ENCODE measurements around the gene ASTN2.

Gene ASTN2

DNA sequence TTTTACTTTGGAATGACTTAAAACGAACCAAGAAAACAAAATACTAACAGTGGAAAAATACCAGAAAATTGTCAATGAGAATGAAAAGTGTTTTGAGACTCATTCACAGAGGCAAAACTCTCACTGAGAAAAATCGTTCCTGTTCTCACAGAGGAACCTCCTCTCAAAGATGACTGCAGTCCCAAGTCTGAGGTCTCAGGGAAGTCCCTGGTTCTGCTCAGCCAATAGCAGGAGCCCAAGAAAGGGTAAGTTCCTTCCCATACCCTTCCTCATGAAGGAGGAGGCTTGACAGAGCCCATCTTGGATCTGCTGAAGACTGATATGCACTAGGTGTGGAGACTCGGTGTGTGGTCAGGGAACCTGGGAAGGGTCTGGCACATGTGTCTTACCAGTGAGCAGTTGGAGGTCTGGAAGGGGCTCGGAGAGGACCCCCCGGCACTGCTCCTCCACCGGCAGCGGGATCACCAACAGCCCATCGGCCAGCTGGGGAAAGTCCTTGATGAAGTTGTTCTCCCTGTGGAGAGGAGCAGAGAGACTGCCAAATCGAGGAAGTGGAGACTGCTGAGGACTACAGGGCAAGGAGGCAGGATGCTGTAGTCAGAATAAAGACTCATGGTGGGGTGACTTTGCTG, 681.7 kb downstream of the ASTN2 start:
- DNase-seq (ENCODE audit: low spot score), result no peak

DNA sequence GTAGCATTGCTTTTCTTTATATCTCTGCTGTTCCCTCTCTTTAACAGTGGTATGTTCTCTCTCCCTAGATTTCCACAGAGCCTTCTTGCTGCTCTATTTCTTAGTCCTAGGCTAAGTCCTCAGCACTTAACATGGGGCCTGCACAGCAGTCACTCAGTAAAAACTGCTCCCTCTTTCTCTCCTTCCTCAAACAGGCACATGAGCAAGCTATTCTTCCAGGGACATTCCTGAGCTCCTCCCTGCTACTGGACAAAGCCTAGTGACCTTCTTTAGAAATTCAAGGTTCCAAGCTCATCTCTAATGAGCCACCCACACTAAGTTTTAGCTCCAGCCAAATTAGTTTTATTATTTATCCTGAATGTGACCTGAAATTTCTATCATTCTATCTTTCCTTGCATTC, 688.3 kb downstream of the ASTN2 start:
- DNase-seq (ENCODE audit: low spot score), result no peak

DNA sequence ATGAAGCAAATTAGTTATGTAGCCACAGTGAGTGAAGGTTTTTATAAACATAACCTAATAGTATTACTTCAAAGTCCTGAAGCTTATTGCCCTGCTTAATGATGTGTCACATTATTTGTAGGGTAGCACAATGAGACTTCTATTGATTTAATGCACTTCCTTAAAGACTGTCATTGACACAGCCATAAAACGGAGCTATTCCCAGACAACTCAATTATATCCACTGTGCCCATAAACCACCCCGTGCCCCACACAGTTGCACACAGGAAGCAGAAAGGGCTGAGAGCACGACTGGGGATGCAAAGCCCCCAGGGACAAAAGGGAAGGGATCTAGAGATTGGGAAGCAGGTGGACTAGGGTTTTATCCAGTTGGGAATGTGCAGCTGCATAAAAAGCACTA, 690.7 kb downstream of the ASTN2 start:
- no peak for DNase-seq (ENCODE audit: low spot score)

DNA sequence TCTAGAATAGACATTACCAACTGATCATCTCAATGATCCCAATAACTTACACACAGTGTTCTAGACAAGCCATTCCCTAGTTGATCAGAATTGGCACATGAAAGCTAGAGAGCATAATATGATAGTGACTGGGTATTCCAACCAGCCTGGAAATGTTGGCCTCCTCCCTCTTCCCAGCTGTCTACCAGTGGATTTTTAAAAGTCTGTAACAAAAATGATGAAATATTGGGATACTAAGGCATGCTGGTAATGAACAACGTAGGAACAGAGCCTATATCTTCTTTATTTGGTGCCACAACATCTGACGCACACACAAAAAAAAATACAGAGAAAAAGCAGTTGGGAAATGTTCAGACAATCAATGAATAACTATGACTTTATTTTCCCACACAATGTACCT, 692.9 kb downstream of the ASTN2 start:
- DNase-seq (ENCODE audit: low spot score), result no peak

DNA sequence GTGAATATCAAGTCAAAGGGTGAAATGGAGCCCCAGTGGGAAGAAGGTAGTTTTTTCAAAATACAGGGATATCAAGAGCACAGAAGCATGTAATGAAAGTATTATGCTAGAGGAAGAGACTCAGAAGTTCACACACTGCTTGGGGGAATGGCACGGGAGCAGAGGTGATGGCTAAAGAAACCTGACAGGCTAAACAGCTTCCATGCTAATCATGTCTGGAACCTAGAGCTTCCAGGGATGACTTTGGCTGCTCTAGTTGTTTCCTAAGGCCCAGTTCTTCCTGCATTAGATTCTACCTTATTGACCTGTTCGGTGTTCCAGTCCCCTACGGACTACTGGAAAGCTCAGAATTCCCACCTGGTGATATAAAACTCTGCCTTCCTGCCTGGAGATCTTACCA, 693.4 kb downstream of the ASTN2 start:
- no peak for DNase-seq (ENCODE audit: low spot score)

DNA sequence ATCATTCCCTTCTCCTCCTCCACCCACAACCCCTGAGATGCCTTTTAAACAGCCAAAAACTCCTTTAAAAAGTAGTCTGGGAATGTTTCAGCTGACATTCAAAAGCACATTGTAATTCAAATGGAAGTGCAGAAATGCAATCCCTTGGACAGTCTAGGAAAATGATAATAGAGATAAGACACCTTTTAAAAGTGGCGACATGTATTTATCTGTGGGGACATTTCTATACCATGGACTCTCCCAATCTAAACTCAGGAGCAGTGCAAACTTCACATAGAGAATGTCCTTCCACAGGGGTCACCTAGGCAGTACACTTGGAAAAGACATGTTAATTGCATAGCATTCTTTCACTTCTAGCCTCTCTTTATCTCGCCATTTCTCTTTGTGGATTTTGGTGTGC, 694.7 kb downstream of the ASTN2 start:
- no peak for DNase-seq (ENCODE audit: low spot score)

DNA sequence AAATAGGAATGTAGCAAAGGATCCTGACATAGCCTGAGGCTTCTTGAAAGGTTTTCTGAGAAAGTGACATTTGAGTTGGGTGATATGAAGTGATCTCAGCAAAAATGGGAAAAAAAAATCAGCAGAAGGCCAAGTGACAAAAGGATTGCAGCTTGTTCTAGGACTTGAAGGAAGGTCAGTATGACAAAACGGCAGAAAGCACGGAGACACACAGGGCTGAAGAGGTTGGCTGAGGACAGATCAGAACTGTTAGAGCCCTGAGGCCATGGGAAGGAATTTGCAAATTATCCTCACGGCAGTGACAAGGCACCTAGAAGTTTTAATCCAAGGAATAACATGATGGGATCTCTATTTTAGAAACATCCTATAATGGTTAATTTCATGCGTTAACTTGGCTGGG, 696.7 kb downstream of the ASTN2 start:
- DNase-seq (ENCODE audit: low spot score), result no peak

DNA sequence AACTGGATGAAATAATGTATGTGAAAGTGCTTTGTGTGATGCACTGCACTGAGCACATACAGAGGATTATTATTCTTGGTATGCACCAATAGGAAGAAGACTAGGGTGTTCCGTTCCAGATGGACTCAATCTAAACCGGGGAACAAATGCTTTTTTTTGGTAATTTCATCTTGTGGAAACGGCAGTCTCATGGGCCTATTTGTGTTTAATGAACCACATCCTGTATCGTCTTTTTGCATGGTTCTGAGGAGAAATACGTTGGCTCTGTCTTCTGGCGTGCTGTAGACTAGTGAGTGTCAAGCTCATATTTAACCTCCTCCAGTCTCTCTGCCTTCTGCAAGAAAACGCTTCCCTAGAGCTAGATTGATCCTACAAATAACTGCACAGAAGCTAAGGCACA, 697.7 kb downstream of the ASTN2 start:
- no peak for DNase-seq (ENCODE audit: low spot score)

DNA sequence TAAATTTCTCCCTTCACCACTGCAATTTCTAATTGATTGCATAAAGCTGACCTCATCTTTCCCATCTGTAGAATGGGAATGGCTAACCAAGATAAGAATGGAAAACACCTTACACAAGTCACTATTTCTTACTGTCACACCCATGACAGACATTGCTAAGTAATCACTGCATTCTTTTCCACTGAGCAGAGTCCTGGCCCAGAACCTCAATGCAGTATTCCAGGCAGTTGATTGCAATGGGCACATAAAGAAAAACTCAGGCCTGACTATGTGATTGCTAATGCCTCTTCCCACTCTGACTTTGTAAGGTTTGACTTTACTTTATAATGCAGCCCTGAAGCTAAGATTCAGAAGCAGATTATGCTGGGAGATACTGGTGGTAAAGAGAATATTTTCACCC, 698.4 kb downstream of the ASTN2 start:
- DNase-seq (ENCODE audit: low spot score), result no peak

DNA sequence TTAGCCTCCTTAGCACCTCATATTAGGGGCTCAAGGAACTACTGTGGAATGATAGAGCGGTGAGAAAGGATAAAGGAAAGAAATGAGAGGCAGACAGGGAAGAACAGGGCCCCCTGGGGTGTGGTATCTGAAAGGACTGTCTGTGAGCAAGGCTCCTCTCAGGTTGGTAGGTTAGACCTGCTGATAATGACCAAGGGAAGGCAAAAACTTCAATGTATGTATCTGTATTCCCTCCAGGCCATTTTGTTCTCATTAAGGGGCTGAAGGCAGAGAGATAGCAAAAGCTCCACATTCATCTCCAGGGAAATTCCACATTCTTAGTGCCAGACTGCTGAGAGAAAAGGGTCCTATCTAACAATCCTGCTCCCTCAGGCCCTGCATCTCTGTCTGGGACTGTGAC, 699.1 kb downstream of the ASTN2 start:
- no peak for DNase-seq (ENCODE audit: low spot score)

DNA sequence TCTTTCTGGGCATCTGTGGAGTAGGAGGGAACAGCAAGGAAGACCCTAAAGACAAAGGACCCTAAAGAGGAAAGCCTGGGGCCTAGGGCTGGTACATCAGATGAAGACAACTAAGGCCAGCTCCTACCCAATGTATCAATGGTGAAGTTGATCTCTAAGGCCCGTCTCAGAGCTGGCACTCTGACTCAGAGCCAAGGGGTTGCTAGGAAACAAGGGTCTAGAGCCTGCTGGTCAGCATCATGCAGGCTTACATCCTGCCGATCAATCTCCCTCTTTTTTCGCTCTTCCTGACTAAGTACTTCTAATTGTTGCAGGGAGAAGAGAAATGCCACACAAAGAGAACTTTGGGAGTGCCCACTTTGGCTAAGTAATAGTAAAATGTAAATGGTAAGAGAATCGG, 701.6 kb downstream of the ASTN2 start:
- no peak for DNase-seq (ENCODE audit: low spot score)

DNA sequence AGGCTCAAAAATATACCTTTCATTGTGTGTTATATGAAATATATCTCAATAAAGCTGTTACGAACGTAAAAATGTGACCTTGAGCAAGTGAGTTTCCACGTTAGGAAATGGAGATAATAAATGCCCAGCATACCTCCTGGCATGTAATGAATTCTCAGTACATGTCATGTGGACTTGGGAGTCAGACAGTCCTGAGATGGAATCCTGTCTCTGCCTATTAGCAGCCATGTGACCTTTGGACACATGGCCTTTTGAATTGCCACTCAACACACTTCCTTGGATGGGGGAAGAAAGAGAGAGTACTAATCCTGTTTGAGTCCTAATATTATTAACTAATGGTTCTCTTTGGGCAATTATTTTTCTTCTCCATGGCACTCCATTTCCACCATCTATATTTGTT, 702.1 kb downstream of the ASTN2 start:
- DNase-seq (ENCODE audit: low spot score), result no peak

DNA sequence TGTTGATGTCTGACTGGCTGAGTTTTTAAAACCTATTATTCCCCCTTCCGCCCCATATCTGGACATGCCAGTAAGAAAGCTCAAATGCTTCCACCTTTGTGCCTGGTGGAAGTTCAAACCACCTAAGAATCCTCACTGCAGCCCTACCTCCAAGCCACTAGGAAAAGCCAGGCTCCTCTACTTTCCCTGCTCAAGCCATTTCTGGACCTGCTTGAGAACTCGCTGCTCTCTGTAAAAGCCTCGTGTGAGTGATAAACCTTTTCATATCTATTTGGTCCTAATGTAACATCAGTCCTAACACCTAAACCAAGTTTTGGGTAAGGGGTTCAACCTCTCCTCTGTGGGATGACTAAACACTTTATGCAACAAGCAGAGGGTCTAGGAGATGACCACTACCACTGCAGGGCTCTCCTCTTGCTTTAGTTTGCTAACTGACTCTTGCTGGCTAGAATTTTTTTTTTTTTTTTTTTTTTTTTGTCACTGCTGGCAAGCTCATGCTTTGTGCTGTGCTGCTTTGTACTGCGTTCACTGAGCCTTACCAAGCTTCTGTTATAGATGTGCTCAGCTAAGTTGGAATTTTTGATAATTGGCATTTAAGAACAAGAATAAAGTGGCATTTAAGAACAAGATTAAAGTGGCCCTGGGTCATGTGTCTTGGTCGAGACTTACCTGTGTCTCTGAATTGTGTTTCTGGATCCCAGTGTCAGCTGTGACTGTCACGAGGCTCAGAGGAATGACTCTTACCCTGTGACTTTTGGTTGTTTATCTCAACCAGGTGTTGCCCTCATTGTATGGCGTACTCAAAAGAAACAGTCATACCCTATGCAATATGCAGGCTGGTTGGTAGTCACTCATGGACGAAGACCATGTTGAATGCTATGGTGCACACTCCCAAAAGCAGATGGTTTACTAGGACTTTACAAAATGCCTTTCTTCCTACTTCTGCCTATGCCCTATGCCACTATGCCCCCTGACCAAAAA, 708.3 kb downstream of the ASTN2 start:
- no peak for DNase-seq (ENCODE audit: low spot score)

DNA sequence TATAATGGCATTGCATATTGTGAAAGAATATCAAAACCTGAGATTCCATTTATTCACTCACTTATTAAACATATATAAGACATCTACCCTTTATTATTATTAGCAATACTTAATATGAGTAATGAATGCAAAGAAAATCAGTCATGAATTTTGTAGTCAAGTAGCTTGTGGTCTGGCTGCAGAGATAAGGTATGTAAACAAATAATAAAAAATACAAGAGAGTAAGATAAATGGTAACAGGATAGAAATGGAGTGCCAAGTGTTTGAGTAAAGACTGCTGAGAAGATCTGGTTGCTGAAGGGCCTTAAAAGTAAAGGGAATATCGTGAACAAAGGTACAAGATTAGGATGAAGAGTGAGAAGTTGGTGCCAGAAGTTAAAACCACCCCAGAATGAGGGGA, 709.3 kb downstream of the ASTN2 start:
- DNase-seq (ENCODE audit: low spot score), result no peak

DNA sequence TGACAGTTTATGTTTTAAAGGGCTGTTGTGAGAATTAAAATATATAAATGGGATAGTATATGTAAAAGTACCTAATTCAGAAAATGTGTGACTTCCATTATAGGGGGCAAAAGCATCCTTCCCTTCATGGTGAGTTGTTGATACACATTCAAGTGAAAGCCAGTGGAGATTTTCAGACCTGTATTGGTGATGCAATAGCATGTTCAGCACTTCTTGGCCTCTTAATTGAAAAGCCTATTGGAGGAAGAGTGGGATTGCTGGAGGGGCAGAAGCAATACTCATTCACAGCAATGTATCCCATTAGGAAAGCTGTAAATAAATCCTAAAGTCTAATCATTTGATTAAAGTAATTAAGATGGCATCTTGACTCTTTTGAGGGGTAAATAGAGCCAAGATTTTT, 710.4 kb downstream of the ASTN2 start:
- DNase-seq (ENCODE audit: low spot score), result no peak

DNA sequence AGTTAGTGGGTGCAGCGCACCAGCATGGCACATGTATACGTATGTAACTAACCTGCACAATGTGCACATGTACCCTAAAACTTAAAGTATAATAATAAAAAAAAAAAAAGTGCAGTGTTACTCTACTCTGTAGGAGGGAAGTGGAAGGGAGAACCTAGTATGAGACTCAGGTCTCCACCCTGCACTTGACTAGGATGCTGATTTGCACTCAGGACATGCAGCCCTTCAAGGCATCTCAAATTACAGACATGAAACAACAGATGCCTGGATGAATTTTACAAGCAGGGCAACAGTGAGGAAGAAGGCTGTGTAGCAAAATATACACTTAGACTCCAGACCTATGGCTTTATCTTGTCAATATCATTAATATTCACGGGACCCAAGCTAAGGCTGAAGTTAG, 711.2 kb downstream of the ASTN2 start:
- DNase-seq (ENCODE audit: low spot score), result no peak

DNA sequence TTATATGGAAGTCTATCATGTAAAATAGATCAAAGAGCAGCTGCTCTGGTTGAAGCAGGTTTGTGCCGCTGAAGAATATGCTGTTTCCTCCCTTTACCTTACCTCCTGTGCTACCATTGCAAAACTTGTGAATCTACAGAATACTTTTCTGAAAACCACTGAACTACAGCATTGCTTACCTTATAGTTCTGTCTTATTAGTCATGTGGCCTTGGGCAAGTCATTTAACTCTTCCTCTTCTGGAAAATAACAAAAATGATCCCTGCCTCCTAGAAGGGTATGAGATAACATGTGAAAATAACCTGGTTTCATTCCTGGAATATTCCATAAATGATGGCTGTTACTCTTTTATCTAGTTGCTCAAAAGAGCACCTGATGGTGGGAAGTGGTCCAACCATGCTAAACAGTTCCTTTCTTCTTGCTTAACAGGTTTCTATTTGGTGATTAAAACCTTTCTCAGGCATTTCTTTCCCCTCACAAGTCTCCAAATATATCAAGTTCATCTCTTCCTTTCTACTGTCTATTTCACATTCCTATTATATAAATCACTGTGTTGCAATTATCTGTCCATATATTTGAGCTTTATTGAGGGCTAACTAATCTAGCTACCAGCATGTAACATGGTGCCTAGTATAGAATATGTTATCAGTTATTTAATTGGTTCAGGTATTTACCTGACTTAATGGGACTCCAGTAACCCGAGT, 712.8 kb downstream of the ASTN2 start:
- DNase-seq (ENCODE audit: low spot score), result no peak

DNA sequence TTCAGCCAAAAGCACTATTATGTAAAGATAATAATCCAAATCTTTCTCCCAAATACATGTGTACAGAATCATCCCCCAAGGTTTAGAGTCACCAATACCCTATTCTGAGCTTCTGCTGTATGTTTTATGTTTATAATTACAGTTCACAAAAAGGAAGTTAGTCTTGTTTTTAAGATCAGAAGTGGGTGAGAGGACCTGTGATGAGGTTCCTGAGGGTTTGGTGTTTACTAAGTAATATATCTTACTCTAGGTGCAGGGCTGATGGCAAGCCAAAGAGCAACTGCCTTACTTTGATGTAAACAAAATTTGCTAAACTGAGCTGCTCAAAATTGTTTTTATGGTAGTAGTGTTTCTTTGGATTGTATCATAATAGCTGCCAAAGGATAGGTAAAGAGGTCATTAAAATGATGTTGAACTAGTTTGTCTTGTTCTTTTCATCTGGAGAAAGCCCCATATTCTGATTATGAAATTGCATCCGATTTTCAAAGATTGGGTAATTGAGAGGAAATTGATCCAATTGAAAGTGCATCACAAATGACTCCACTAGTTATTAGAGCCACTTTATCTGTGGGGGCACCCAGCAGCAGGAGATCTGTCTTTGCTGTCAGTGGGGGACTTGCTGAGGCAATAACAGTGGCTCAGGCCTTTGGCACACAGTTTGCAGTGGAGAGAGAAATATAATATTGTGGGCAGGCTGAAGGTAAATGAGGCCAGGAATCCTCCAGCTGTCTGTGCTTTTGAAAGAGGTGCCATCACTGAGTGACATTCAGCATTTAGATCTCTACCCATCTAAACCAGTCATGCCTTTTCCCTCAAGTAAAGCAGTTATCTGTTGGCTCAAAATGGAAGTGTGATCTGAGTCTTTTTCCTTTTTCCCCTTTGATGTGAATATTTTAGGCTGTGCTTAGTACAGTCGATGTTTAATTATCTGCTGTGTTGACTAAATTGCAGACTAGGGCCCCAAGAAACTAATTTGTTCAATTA, 713.7 kb downstream of the ASTN2 start:
- no peak for DNase-seq (ENCODE audit: low spot score)

DNA sequence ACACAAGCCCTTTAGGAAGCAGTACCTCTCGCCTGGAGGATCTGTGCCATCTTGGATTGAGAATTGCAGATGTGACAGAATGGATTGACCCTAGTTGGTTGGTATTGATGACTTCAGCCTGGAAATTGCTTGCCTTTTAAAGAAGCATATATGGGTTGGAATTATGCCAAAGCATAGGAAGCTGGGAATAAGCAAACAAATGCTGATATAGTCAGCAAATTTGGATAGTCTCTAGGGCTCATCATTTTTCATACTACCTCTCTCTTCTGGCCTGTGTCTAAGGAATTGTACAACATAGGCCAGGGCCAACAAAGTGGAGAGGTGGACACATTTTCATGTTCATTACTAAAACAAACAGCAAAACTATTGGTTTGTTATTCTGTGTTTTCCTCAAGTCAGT, 714.6 kb downstream of the ASTN2 start:
- no peak for DNase-seq (ENCODE audit: low spot score)

DNA sequence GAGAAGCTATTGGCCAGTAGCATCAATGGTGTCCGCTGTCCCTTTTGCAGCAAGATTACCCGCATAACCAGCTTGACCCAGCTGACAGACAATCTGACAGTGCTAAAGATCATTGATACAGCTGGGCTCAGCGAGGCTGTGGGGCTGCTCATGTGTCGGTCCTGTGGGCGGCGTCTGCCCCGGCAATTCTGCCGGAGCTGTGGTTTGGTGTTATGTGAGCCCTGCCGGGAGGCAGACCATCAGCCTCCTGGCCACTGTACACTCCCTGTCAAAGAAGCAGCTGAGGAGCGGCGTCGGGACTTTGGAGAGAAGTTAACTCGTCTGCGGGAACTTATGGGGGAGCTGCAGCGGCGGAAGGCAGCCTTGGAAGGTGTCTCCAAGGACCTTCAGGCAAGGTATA, 717.0 kb downstream of the ASTN2 start:
- DNase-seq (ENCODE audit: low spot score), result no peak

DNA sequence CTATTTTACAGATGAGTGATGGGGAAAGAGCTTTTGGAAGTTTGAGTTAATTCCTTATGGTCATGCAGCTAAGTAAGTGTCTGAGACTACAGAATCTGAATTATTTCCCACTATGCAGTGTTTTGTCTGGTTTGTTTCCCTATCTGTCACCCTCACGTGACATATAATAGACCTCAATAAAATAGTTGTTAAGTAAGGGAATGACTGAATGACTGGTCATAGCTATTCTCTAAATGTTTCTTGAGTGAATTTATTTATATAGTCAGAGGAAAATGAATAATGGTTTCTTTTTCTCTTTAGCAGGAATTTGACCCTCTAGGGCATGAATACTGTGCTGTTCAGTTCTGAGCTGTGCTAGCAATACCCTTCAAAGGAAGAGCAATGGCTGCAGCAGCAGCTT, 717.5 kb downstream of the ASTN2 start:
- peak; percentile 43 for DNase-seq (ENCODE audit: low spot score)

DNA sequence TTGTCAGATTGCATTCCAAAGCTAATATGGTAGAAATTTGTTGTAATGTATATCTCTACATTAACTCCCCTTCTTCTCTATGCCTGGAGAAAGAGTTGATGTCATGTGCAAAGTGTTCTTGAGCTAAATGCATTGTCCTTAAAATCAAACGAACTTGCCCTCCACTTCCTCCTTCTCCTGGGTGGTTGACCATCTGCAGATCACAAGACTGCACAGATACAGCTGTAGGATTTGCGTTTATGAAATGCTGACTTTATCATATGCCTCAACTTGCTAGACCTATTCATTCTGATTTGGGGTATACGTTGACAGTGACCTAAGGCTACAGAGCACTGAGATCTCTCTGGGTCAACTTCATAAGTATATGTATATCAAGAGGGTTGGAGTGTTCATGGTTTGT, 719.4 kb downstream of the ASTN2 start:
- no peak for DNase-seq (ENCODE audit: low spot score)

Measured in AG08396 (cell line).